Epithelial cell of prostate (primary cell): ENCODE data around the gene SRMS.
"Not testable (repeated sequence)": the region's sequence is repeated elsewhere in the genome, so short reads cannot be mapped to it uniquely, and the experiment has no call there.

Source experiments
- DNase-seq: peaks from one replicate; pipeline ENCODE4 v3.0.0-alpha.2; 2011; ENCODE audit warnings: low read depth, low spot score
- H3K27ac ChIP-seq: fragments of 450-650 bp; 2 replicates; pipeline ENCODE4 v1.5.1; 2017; ENCODE audit warnings: mild to moderate bottlenecking

SRMS gene

DNA sequence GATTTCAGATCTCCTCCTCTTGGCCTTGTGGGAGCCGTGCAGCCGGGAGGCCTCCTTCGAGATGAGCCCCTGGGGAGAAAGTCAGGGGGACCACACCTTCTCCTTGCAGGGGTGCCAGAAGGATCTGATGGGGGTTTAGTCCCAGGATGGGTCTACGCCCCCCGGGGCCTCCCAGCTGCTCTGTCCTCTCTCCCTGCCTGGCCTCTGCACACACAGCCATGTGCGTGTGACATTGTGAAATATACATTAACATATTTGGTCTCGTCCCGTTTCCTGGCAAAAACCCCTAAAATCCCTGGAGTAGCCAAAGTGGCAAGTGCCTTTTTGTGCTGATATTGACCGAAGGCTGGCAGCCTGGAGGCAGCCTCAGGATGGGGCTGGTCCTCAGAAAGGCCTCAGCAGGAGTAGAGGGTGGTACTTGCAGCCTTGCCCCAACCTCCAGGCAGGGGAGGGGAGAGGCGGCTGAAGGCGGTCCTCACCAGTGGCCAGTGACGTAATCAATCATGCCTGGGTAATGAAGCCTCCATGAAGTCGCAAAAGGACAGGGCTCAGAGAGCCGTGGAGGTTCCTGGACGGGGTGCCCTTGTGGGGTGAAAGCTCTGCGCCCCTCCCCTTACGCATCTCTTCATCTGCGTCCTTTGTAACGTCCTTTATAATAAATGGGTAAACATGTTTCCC is 31.6 kb upstream of the SRMS start:
- DNase-seq, result no peak

DNA sequence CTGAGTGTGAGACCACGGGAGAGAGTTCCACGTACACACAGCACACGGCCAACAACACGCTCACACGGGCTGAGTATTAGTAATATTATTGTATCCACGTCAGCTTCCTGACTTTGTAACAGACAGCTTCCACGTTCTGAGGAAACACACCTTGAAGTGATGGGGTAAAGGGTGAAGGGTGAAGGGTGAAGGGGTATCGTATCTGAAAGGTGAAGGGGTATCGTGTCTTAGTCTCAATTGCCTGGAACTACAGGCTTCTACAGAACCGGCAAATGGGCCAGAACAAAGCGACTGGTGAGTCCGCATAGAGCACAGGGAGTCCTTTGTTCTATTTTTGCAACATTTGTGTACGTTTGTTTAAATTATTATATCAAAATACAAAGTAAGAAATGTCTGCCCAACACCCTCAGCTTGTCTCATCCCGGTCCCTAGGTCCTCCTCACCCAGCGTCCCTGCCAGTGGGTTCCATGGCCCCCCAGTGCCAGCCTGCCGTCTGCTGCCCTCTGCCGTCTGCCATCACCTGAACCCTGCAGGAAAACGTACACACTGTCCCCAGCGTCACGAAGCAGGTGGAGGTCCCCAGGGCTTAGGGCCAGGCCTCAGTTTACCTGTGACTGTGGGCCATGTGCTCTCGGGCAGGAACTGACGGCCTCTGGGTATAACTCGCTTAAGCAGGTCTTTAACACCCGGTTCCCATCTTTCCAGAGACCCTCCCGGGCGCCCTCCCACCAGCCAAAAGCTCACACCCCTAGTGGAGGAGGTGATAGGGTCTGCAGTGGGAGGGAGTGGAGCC is 30.9 kb upstream of the SRMS start:
- DNase-seq, result no peak
- no peak overlapping the region for H3K27ac ChIP-seq

More for the DNA sequence above, 31.6 kb upstream of the SRMS start:
- no peak overlapping the region for H3K27ac ChIP-seq

DNA sequence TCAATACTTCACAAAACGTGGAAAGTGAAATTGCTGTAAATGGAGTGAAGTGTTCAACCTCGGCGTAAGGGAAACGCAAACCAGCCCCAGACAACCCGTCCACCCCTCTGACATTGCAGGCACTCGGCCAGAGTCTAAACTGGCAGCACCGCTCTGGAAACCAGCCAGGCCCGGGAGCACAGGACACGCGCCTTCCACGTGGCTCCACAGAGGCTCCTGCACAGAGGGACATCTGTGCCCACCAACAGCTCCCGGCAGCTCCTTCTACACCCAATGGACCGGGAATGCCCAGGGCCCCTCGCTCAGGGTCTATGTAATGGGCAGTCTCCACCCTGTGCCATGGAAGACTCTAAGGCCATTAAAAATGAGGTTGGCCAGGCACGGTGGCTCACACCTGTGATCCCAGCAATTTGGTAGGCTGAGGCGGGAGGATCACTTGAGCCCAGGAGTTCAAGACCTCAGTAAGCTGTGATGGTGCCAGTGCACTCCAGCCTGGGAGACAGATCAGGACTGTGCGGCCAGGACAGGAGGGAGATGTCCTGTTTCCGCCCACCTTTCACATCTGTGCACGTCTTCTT is 29.9 kb upstream of the SRMS start:
- no peak for DNase-seq
- no peak overlapping the region for H3K27ac ChIP-seq

DNA sequence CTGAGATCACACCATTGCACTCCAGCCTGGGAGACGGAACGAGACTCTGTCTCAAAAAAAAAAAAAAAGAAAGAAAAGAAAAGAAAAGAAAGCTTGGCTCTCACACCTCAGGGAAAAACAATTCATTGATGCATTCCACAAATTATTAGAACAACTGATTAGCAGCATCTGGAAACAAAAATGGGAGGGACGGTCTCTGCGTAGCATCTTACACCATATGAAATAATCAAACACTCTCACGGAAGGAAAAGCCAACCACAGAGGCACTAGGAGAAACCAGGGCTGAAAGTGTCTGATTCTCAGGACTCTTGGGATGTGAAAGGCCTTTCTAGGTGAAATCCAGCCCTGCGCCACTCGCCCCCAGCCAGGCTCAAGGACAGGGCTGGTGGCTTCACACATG is 28.8 kb upstream of the SRMS start:
- H3K27ac ChIP-seq, result no peak overlapping the region
- no peak for DNase-seq

GRCh38 chr20:63574829-63575743 is 27.5 kb upstream of the SRMS start:
- no peak for DNase-seq
- H3K27ac ChIP-seq, result no peak overlapping the region

DNA sequence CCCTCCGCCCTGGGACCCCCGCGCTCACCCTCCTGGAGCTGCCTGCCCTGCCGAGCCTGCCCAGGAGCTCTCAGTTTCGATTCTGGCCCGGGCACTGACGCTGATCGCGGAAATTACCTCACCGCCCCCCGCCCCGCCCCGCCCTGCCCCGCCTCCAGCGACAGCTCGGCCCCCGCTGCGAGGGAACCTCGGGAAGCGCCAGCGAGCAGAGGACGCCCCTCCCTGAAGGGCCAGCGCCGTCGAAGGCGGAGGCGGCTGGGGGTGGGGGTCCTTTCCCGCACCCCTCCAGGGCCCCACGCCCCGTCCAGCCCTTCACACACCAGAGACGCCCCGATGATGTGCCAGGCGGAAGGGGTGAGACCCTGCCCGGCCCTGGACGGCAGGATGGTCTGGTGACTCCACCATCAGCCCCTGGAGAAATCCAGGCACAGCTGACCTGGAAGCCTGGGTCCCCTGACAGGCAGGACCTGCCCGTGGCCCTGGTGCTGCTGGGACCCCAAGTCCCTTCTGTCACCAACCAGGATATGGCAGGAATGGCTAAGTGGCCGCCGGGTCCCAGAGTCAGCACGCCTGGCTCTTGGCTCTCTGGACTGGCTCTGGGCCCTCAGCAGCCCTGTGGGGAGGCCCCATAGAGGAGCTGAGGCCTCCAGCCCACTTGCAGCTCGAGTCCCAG is 26.7 kb upstream of the SRMS start, which contains the start of gene HELZ2:
Gene HELZ2, minus strand, starts transcription at position 84 of the 673 bp plus-strand sequence. CDS start 1,854 bp downstream, outside the sequence.
- no peak for DNase-seq
- peak within 1 kb of the TSS; percentile 26 for H3K27ac ChIP-seq

- DNase-seq, result no peak
- peak overlapping the region; percentile 26 for H3K27ac ChIP-seq
These were observed 26.1 kb upstream of the SRMS start for GRCh38 chr20:63573647-63574131.

GRCh38 chr20:63572788-63573646 is 25.5 kb upstream of the SRMS start:
- no peak overlapping the region for H3K27ac ChIP-seq
- no peak for DNase-seq

DNA sequence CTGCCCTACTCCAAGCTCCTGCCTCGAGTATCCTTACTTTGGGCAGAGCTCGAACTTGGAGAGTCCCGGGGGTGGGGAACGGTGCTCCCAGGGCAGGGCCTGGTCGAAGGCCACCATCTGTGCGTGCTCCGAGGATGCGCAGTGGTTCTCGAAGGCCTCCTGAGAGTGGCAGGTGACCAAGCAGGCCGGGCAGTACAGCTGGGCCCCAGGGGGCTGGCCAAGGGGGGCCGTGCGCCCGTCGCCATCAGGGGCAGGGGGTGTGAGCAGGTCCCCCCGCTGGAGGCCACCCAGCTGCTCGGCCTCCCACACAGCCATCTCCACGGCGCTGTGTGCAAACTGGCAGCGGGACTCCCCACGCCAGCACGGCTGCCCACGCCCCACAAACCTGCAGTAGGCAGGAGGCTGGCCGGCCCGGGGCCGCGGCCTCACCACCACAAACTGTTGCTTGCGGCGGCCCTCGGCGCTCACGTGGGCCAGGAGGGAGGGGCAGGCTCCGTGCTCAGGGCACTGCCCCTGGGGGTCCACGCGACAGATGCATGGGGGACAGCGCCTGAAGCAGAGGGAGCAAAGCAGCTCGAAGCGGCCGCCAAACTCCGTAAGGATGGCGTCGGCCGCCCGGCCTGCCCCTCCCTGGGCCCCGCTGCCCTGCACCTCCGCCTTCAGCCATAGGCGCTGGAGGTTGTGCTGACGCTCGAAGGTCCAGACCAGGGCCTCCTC is 24.7 kb upstream of the SRMS start:
- no peak for DNase-seq
- no peak overlapping the region for H3K27ac ChIP-seq

DNA sequence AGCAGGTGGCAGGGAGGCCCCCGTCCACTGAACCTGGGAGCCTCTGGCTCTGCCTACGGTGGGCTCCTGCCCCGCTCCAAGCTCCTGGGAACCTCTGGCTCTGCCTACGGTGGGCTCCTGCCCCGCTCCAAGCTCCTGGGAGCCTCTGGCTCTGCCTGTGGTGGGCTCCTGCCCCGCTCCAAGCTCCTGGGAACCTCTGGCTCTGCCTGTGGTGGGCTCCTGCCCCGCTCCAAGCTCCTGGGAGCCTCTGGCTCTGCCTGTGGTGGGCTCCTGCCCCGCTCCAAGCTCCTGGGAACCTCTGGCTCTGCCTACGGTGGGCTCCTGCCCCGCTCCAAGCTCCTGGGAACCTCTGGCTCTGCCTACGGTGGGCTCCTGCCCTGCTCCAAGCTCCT is 23.5 kb upstream of the SRMS start:
- DNase-seq, H3K27ac ChIP-seq: not testable (repeated sequence)

GRCh38 chr20:63570281-63571086 is 22.9 kb upstream of the SRMS start:
- H3K27ac ChIP-seq, result no peak overlapping the region
- DNase-seq, result no peak

GRCh38 chr20:63568986-63569949 is 21.7 kb upstream of the SRMS start:
- no peak overlapping the region for H3K27ac ChIP-seq
- no peak for DNase-seq

- no peak for DNase-seq
- H3K27ac ChIP-seq, result no peak overlapping the region
These were observed 20.8 kb upstream of the SRMS start for GRCh38 chr20:63568170-63568981.

- no peak overlapping the region for H3K27ac ChIP-seq
- no peak for DNase-seq
These were observed 20.0 kb upstream of the SRMS start for GRCh38 chr20:63567386-63568169.

- no peak overlapping the region for H3K27ac ChIP-seq
- no peak for DNase-seq
These were observed 19.5 kb upstream of the SRMS start for GRCh38 chr20:63567136-63567385.
